H9 (cell line): ENCODE measurements around the gene AGXT. TPM values are rescaled to one million over a fixed set of nuclear protein-coding genes. Genes with fewer than 3 reads are reported as not detected.

Source experiments
- DNase-seq: peaks from one replicate; pipeline ENCODE4 v3.0.0-alpha.2; 2017
- H2AFZ ChIP-seq: one replicate; pipeline ENCODE4 v1.6.1; 2013; ENCODE audit warnings: mild to moderate bottlenecking, low read length, control low read depth, moderate library complexity
- H2AK5ac ChIP-seq: 2 replicates; pipeline ENCODE4 v1.6.1; 2013; ENCODE audit warnings: low read length, control low read depth, mixed read lengths; ENCODE audit not compliant: insufficient read length
- H2BK120ac ChIP-seq: one replicate; pipeline ENCODE4 v1.6.1; 2013; ENCODE audit warnings: low read depth, mild to moderate bottlenecking, low read length, control low read depth, inconsistent platforms; ENCODE audit not compliant: poor library complexity, severe bottlenecking
- H2BK12ac ChIP-seq: 2 replicates; pipeline ENCODE4 v1.6.1; 2013; ENCODE audit warnings: low read length, control low read depth, mixed read lengths, low read depth; ENCODE audit not compliant: insufficient read length
- H2BK15ac ChIP-seq: 2 replicates; pipeline ENCODE4 v1.6.1; 2013; ENCODE audit warnings: low read depth, low read length, control low read depth
- H2BK20ac ChIP-seq: one replicate; pipeline ENCODE4 v1.6.1; 2013; ENCODE audit warnings: low read depth, mild to moderate bottlenecking, low read length, control low read depth, inconsistent platforms; ENCODE audit not compliant: poor library complexity, severe bottlenecking
- H2BK5ac ChIP-seq: 2 replicates; pipeline ENCODE4 v1.6.1; 2013; ENCODE audit warnings: low read length, control low read depth, mixed read lengths; ENCODE audit not compliant: insufficient read length
- H3K14ac ChIP-seq: 2 replicates; pipeline ENCODE4 v1.6.1; 2013; ENCODE audit warnings: low read length, control low read depth; ENCODE audit not compliant: insufficient read depth
- H3K18ac ChIP-seq: 2 replicates; pipeline ENCODE4 v1.6.1; 2013; ENCODE audit warnings: low read depth, mild to moderate bottlenecking, mixed read lengths, low read length, control low read depth; ENCODE audit not compliant: insufficient read length
- H3K23ac ChIP-seq: 2 replicates; pipeline ENCODE4 v1.6.1; 2013; ENCODE audit warnings: low read length, control low read depth, mixed read lengths, low read depth; ENCODE audit not compliant: insufficient read length
- H3K23me2 ChIP-seq: 2 replicates; pipeline ENCODE4 v1.6.1; 2013; ENCODE audit warnings: low read depth, mild to moderate bottlenecking, mixed read lengths, low read length, control low read depth; ENCODE audit not compliant: insufficient read length, poor library complexity, severe bottlenecking
- H3K27ac ChIP-seq: 2 replicates; pipeline ENCODE4 v1.5.1; 2013; ENCODE audit warnings: low read length, control low read depth, mixed read lengths, low read depth; ENCODE audit not compliant: insufficient read length
- H3K27me3 ChIP-seq: 2 replicates; pipeline ENCODE4 v1.6.1; 2013; ENCODE audit warnings: low read length, control low read depth, inconsistent platforms; ENCODE audit not compliant: insufficient read depth
- H3K4ac ChIP-seq: 2 replicates; pipeline ENCODE4 v1.6.1; 2013; ENCODE audit warnings: low read depth, mild to moderate bottlenecking, control low read depth, inconsistent platforms, low read length, moderate library complexity
- H3K4me1 ChIP-seq: 2 replicates; pipeline ENCODE4 v1.6.1; 2013; ENCODE audit warnings: low read length, control low read depth, inconsistent platforms; ENCODE audit not compliant: insufficient read depth
- H3K4me2 ChIP-seq: 2 replicates; pipeline ENCODE4 v1.6.1; 2013; ENCODE audit warnings: low read length, control low read depth, mixed read lengths; ENCODE audit not compliant: insufficient read length, insufficient read depth
- H3K56ac ChIP-seq: 2 replicates; pipeline ENCODE4 v1.6.1; 2013; ENCODE audit warnings: low read depth, mild to moderate bottlenecking, mixed read lengths, low read length, control low read depth; ENCODE audit not compliant: insufficient read length
- H3K79me1 ChIP-seq: 2 replicates; pipeline ENCODE4 v1.6.1; 2013; ENCODE audit warnings: low read depth, mild to moderate bottlenecking, moderate library complexity, low read length, control low read depth, inconsistent platforms; ENCODE audit not compliant: insufficient read depth, poor library complexity, severe bottlenecking
- H3K79me2 ChIP-seq: 2 replicates; pipeline ENCODE4 v1.6.1; 2013; ENCODE audit warnings: low read length, control low read depth, inconsistent platforms; ENCODE audit not compliant: insufficient read depth
- H3K9ac ChIP-seq: 2 replicates; pipeline ENCODE4 v1.6.1; 2013; ENCODE audit warnings: low read length, control low read depth, mixed read lengths; ENCODE audit not compliant: insufficient read length; ENCODE audit errors: extremely low read depth
- H3K9me3 ChIP-seq: one replicate; pipeline ENCODE4 v1.6.1; 2013; ENCODE audit warnings: low read depth, low read length, inconsistent platforms; ENCODE audit not compliant: control insufficient read depth
- H3T11ph ChIP-seq: one replicate; pipeline ENCODE4 v1.6.1; 2013; ENCODE audit warnings: mild to moderate bottlenecking, low read length, control low read depth, inconsistent platforms
- H4K20me1 ChIP-seq: one replicate; pipeline ENCODE4 v1.6.1; 2013; ENCODE audit not compliant: control insufficient read depth, insufficient read length, insufficient read depth
- H4K5ac ChIP-seq: 2 replicates; pipeline ENCODE4 v1.6.1; 2013; ENCODE audit warnings: low read depth, mild to moderate bottlenecking, mixed read lengths, low read length, control low read depth; ENCODE audit not compliant: insufficient read length
- H4K8ac ChIP-seq: replicated peaks from 2 replicates; pipeline ENCODE4 v1.6.1; 2013; ENCODE audit warnings: low read length, control low read depth, mixed read lengths, low read depth; ENCODE audit not compliant: insufficient read length
- H4K91ac ChIP-seq: 2 replicates; pipeline ENCODE4 v1.6.1; 2013; ENCODE audit warnings: low read depth, mild to moderate bottlenecking, moderate library complexity, mixed read lengths, low read length, control low read depth; ENCODE audit not compliant: insufficient read length
- H3K27ac Mint-ChIP-seq, 3 experiments: 2 replicates in 2 of 3; 3 replicates in 1 of 3; pipeline ENCODE4 v1.8.0; 2020 to 2021; ENCODE audit warnings: mixed read lengths in 3 of 3, mild to moderate bottlenecking in 1 of 3, moderate library complexity in 1 of 3
- H3K27me3 Mint-ChIP-seq: 2 replicates; pipeline ENCODE4 v1.8.0; 2021; ENCODE audit warnings: low read depth, mild to moderate bottlenecking, moderate library complexity, mixed read lengths
- H3K36me3 Mint-ChIP-seq, 3 experiments: 2 replicates in 2 of 3; 3 replicates in 1 of 3; pipeline ENCODE4 v1.8.0; 2020 to 2021; ENCODE audit warnings: low read depth in 3 of 3, mixed read lengths in 3 of 3; ENCODE audit not compliant: insufficient read depth in 1 of 3
- H3K4me1 Mint-ChIP-seq, 2 experiments: 2 replicates each; pipeline ENCODE4 v1.8.0; 2020; ENCODE audit warnings: mixed read lengths in 2 of 2
- H3K4me3 Mint-ChIP-seq, 2 experiments: 2 replicates in 1 of 2; 3 replicates in 1 of 2; pipeline ENCODE4 v1.8.0; 2020 to 2021; ENCODE audit warnings: mild to moderate bottlenecking in 2 of 2, mixed read lengths in 2 of 2, moderate library complexity in 1 of 2
- H3K9me3 Mint-ChIP-seq, 2 experiments: 2 replicates in 1 of 2; 3 replicates in 1 of 2; pipeline ENCODE4 v1.8.0; 2020; ENCODE audit warnings: mild to moderate bottlenecking in 2 of 2, mixed read lengths in 2 of 2, moderate library complexity in 1 of 2
- CTCF ChIP-seq: fragments of 200-600 bp; sonication (generic); conservative IDR thresholded peaks from 3 replicates; pipeline ENCODE4 v1.8.0; 2021; ENCODE audit warnings: antibody characterized with exemption, mild to moderate bottlenecking
- WGBS: extraction: QIAGEN DNeasy Blood & Tissue Kit; methylation state at CpG from one replicate; pipeline ENCODE4 v1.1.7; 2013; ENCODE audit warnings: missing lambda C conversion rate, low lambda C conversion rate, mixed read lengths; ENCODE audit not compliant: insufficient read length; ENCODE audit errors: extremely low coverage; 5-methylcytosine and 5-hydroxymethylcytosine counted together
- total RNA-seq: library from RNA; stranded (reverse); gene quantifications from 2 replicates; pipeline ENCODE4 v1.2.1, GENCODE V29; 2021

AGXT gene
- total RNA-seq, 1 experiment from 2014 or later: not detected

DNA sequence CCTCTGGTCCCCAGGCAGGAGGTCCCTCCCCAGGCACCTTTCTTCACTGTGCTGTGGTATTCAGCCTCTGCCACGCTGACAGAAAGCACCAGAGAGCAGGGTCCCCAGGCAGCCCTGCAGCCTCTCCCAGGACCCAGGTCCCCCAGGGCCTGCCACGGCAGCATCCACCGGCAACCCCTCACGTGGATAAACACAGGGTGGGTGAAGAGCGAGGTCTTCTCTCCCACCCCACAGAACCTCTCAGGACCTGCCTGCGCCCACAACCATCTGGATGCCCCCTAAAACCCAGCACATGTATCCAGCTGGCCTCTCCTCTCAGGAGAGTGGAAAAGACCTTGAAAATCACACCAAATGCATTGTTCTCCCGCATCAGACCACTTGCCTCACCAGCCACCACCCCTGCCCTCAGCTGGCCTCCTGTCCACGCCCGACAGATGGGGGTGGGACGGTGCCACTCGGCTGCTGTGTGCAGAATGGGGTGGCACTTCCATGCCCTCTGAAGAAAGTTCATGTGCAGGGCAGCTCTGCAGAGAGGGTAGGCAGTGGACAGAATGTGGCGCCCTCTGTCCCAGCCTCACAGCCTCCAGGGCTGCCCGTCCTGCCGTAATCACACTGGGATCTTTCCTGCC lies 33.5 kb downstream of the AGXT start:
- Histone ChIP-seq H4K20me1 (no peaks in the 10 kb centered on the region), H3K23me2 (no peaks in the 10 kb centered on the region), H2BK20ac (no peak overlapping the region), H3K4me2 (no peak overlapping the region), H3K4ac (no peak overlapping the region), H2AK5ac (no peak overlapping the region), H3K9me3 (no peaks in the 10 kb centered on the region), H3K56ac (no peak overlapping the region), H3K14ac (no peak overlapping the region), H3K4me1 (no peaks in the 10 kb centered on the region), H3K18ac (no peak overlapping the region), H2BK12ac (no peak overlapping the region), H3T11ph (no peak overlapping the region), H4K8ac (no peak overlapping the region), H3K9ac (no peak overlapping the region), H2BK5ac (no peak overlapping the region), H3K23ac (no peak overlapping the region), H2BK15ac (no peak overlapping the region), H2BK120ac (no peak overlapping the region), H4K5ac (no peak overlapping the region), H3K79me2 (no peaks in the 10 kb centered on the region), H3K79me1 (no peaks in the 10 kb centered on the region), H4K91ac (no peak overlapping the region), H2AFZ (no peak overlapping the region), H3K27ac (no peak overlapping the region), H3K27me3 (no peaks in the 10 kb centered on the region)
- TF ChIP-seq CTCF: no peak
- H3K27me3 Mint-ChIP-seq: peaks cover 8% of the 10 kb centered on the region
- H3K9me3 Mint-ChIP-seq: peaks cover 12% of the 10 kb centered on the region in 2 experiments
- H3K4me3 Mint-ChIP-seq: no peak overlapping the region
- WGBS: no CpG with 5 or more reads among the region's 14 CpGs
- peaks cover 7 to 14% of the 10 kb centered on the region in 2 experiments for H3K4me1 Mint-ChIP-seq
- no peak for DNase-seq
- peaks cover 3 to 10% (median 5%) of the 10 kb centered on the region in 3 experiments; a peak in 5 of 7 replicates for H3K36me3 Mint-ChIP-seq
- H3K27ac Mint-ChIP-seq: peak overlapping the region in 2 of 3 experiments; percentile 18 to 48; a peak in 2 of 7 replicates
